Fibroblast of lung (primary cell): ENCODE measurements around the gene TSHZ2.

ENCODE experiments used
- CTCF ChIP-seq, 2 donors: IDR thresholded peaks in 1 of 2; conservative IDR thresholded peaks in 1 of 2; 1 replicate in 1 of 2; 2 replicates in 1 of 2; pipeline ENCODE4 v1.5.1; 2011 to 2012; ENCODE audit warnings: low read length in 2 of 2, control low read depth in 1 of 2, inconsistent platforms in 1 of 2, low read depth in 1 of 2, mild to moderate bottlenecking in 1 of 2
- EZH2 ChIP-seq: IDR thresholded peaks from 2 replicates; pipeline ENCODE4 v1.5.1; 2012; ENCODE audit warnings: low read length, control low read depth, mild to moderate bottlenecking; ENCODE audit errors: missing control alignments

GRCh38 chr20:53087037-53087777 is 115.0 kb downstream of the TSHZ2 start:
- TF ChIP-seq CTCF (conservative IDR thresholded peaks at IDR 0.05 in 1 of 2, IDR thresholded peaks at IDR 0.05 in 1 of 2; ENCODE audit: low read depth in 1 of 2, low read length in 2 of 2) = no peak
- no peak for TF ChIP-seq EZH2
